DND-41 (cell line): ENCODE results near the gene HIGD1A.

Experiments
- ATAC-seq: fragments of 200-7000 bp; cut with Tn5 transposase; 3 replicates; pipeline ENCODE4 v1.9.1; 2021; ENCODE audit warnings: low read depth; ENCODE audit not compliant: insufficient read depth
- DNase-seq: peaks from one replicate; pipeline ENCODE4 v3.0.0-alpha.2; 2020
- H2AFZ ChIP-seq: 2 replicates; pipeline ENCODE4 v1.6.0; 2012; ENCODE audit warnings: low read depth, low read length
- H3K27ac ChIP-seq: 2 replicates; pipeline ENCODE4 v1.5.1; 2012; ENCODE audit warnings: low read length, inconsistent platforms
- H3K27me3 ChIP-seq: fragments of 200-600 bp; sonication (generic); 2 replicates; pipeline ENCODE4 v1.6.0; 2012; ENCODE audit warnings: low read length, mild to moderate bottlenecking, inconsistent platforms; ENCODE audit not compliant: insufficient read depth, poor library complexity
- H3K36me3 ChIP-seq: 2 replicates; pipeline ENCODE4 v1.5.1; 2012; ENCODE audit warnings: low read length, inconsistent platforms; ENCODE audit not compliant: insufficient read depth
- H3K4me1 ChIP-seq: 2 replicates; pipeline ENCODE4 v1.5.1; 2012; ENCODE audit warnings: mild to moderate bottlenecking, low read length; ENCODE audit not compliant: insufficient read depth
- H3K4me2 ChIP-seq: 2 replicates; pipeline ENCODE4 v1.6.0; 2012; ENCODE audit warnings: mild to moderate bottlenecking, moderate library complexity, low read length, inconsistent platforms; ENCODE audit not compliant: insufficient read depth
- H3K4me3 ChIP-seq, 2 experiments: fragments of 200-600 bp in 1 of 2; shearing (Covaris generic) in 1 of 2; 2 replicates each; pipeline ENCODE4 v1.5.1; 2012 to 2016; ENCODE audit warnings: inconsistent platforms in 2 of 2, low read length in 2 of 2, mild to moderate bottlenecking in 2 of 2, low read depth in 1 of 2, moderate library complexity in 1 of 2
- H3K79me2 ChIP-seq: 2 replicates; pipeline ENCODE4 v1.6.0; 2012; ENCODE audit warnings: low read length, inconsistent platforms; ENCODE audit not compliant: insufficient read depth
- H3K9ac ChIP-seq: 2 replicates; pipeline ENCODE4 v1.6.0; 2012; ENCODE audit warnings: low read depth, mild to moderate bottlenecking, inconsistent platforms, low read length, moderate library complexity
- H3K9me3 ChIP-seq: 2 replicates; pipeline ENCODE4 v1.5.1; 2012; ENCODE audit warnings: low read length, moderate library complexity, mild to moderate bottlenecking, inconsistent platforms; ENCODE audit not compliant: insufficient read depth, severe bottlenecking
- H4K20me1 ChIP-seq: 2 replicates; pipeline ENCODE4 v1.6.0; 2012; ENCODE audit warnings: low read length; ENCODE audit not compliant: insufficient read depth
- EZH2 ChIP-seq: IDR thresholded peaks from 3 replicates; pipeline ENCODE4 v1.6.1; 2012; ENCODE audit warnings: borderline replicate concordance, low read depth, mild to moderate bottlenecking, moderate library complexity, low read length, inconsistent platforms; ENCODE audit not compliant: severe bottlenecking
- TF ChIP-seq, protein P1 (sequence below): IDR thresholded peaks from 2 replicates; pipeline ENCODE4 v1.5.1; 2012; ENCODE audit warnings: borderline replicate concordance, low read length, moderate library complexity, mild to moderate bottlenecking; ENCODE audit not compliant: poor library complexity, severe bottlenecking; ENCODE audit errors: extremely low read depth

HIGD1A gene

DNA sequence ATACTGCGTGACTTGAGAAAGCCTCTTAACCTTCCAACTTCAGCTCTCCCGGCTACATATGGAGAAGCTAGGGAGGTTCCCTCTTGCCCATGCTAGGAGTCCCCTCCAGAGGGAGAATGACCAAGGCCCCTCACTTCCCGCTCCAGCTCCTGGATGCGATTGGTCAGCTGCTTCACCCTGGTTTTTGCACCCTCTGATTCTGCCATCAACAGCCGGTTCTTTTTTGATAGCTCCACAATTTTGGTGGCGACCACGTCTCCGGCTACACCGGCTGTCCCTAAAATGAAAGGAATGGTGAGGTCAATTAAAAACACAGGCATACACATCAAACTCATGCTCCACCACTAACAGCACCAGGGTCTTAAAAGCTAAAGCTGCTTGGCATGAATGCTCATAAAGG lies 51.8 kb downstream of the HIGD1A start:
- Histone ChIP-seq H3K36me3 (no peaks in the 10 kb centered on the region), H3K79me2 (no peaks in the 10 kb centered on the region), H2AFZ (no peak overlapping the region), H3K9me3 (no peaks in the 10 kb centered on the region), H3K4me1 (no peaks in the 10 kb centered on the region), H3K4me3 (no peak overlapping the region), H4K20me1 (no peaks in the 10 kb centered on the region), H3K27ac (no peak overlapping the region), H3K27me3 (no peaks in the 10 kb centered on the region), H3K4me2 (no peak overlapping the region), H3K9ac (no peak overlapping the region)
- DNase-seq (no peak), ATAC-seq (no peak)
- TF ChIP-seq, protein P1, sequence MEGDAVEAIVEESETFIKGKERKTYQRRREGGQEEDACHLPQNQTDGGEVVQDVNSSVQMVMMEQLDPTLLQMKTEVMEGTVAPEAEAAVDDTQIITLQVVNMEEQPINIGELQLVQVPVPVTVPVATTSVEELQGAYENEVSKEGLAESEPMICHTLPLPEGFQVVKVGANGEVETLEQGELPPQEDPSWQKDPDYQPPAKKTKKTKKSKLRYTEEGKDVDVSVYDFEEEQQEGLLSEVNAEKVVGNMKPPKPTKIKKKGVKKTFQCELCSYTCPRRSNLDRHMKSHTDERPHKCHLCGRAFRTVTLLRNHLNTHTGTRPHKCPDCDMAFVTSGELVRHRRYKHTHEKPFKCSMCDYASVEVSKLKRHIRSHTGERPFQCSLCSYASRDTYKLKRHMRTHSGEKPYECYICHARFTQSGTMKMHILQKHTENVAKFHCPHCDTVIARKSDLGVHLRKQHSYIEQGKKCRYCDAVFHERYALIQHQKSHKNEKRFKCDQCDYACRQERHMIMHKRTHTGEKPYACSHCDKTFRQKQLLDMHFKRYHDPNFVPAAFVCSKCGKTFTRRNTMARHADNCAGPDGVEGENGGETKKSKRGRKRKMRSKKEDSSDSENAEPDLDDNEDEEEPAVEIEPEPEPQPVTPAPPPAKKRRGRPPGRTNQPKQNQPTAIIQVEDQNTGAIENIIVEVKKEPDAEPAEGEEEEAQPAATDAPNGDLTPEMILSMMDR = no peak
- no peak for TF ChIP-seq EZH2

DNA sequence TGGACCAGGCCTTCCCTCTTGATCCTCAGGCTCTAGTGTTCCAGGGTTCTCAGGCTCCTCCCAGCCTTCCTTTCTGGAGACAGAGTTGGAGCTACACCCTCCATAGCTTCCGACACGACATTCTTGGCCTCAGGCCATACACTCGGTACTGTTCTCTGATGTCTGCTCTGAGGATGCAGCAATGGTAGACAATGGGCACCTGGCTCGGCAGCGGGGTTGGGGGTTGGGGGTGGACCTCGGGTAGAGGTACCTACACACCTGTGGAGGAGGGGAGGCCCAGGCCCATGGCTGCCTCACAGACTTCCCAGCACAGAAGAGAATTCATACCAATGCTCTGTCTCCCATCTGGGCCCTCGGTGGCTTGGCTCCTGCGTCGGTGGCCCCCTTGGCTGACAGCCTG lies 52.7 kb downstream of the HIGD1A start:
- Histone ChIP-seq H4K20me1 (no peaks in the 10 kb centered on the region), H3K27ac (no peak overlapping the region), H3K79me2 (no peaks in the 10 kb centered on the region), H2AFZ (no peak overlapping the region), H3K9me3 (no peaks in the 10 kb centered on the region), H3K9ac (no peak overlapping the region), H3K4me3 (no peak overlapping the region), H3K36me3 (no peaks in the 10 kb centered on the region), H3K4me1 (no peaks in the 10 kb centered on the region), H3K27me3 (no peaks in the 10 kb centered on the region), H3K4me2 (no peak overlapping the region)
- DNase-seq (no peak), ATAC-seq (no peak)
- TF ChIP-seq, protein P1 = no peak
- no peak for TF ChIP-seq EZH2

DNA sequence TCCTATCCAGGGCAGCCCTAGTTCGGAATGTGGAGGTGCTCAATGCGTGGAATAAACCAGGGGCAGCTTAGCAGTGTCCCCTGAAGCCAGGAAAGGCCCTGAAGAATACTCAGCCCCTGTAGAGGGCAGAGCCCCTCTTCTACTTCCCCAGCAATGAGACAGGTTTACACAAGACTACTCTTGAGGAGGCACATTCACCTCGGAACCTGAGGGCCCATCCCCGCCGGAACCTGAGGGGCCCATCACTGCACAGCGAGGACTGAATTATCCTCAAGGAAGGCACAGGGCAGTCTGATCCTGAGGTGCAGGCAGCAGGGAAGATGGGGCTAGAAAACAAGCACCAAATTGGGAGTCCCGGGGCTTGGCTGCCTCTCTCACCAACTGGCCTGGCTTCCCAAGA lies 53.5 kb downstream of the HIGD1A start:
- Histone ChIP-seq H3K27ac (no peak overlapping the region), H3K9ac (no peak overlapping the region), H3K36me3 (no peaks in the 10 kb centered on the region), H2AFZ (no peak overlapping the region), H3K27me3 (no peaks in the 10 kb centered on the region), H3K4me3 (no peak overlapping the region), H3K4me1 (no peaks in the 10 kb centered on the region), H3K4me2 (no peak overlapping the region), H3K9me3 (no peaks in the 10 kb centered on the region), H4K20me1 (no peaks in the 10 kb centered on the region), H3K79me2 (no peaks in the 10 kb centered on the region)
- DNase-seq = no peak
- TF ChIP-seq, protein P1 = no peak
- no peak for TF ChIP-seq EZH2
- no peak for ATAC-seq

DNA sequence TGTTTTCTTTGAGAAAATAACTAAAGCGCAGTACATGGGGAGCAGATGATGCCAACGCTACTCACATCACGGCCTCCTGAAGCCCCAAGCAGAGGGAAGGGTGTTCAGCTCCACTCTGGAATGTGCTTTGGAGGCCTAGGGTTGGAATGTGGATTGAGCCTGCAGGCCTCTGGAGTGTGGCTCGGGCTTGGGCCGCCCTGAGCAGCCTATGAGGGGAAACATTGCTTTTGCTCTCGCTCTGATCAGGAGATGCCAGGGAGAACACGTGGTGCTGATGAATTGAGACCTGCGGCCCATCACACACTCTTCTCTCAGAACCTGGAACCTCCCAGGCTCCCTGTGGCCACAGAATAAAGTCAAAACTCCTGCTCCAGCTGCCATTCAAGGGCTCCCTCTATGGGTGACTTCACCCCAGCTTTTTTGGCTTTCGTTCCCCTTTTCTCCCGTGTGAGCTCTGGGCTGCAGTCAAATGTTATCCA lies 54.5 kb downstream of the HIGD1A start:
- Histone ChIP-seq H2AFZ (no peak overlapping the region), H3K27ac (no peak overlapping the region), H3K4me2 (no peak overlapping the region), H3K9ac (no peak overlapping the region), H3K4me1 (no peaks in the 10 kb centered on the region), H3K27me3 (no peaks in the 10 kb centered on the region), H4K20me1 (no peaks in the 10 kb centered on the region), H3K9me3 (no peaks in the 10 kb centered on the region), H3K36me3 (no peaks in the 10 kb centered on the region), H3K4me3 (no peak overlapping the region), H3K79me2 (no peaks in the 10 kb centered on the region)
- TF ChIP-seq, protein P1 = peak; percentile 44
- no peak for TF ChIP-seq EZH2
- DNase-seq (no peak), ATAC-seq (no peak)
